HUDEP-2 (cell line): ENCODE measurements around the gene CHI3L2.

Experiments used
- DNase-seq, 76 experiments: peaks; one replicate each; lab custom pipeline; 2025; ENCODE audit not compliant: unreplicated experiment in 76 of 76; lab: John Stamatoyannopoulos, UW

CHI3L2 gene

DNA sequence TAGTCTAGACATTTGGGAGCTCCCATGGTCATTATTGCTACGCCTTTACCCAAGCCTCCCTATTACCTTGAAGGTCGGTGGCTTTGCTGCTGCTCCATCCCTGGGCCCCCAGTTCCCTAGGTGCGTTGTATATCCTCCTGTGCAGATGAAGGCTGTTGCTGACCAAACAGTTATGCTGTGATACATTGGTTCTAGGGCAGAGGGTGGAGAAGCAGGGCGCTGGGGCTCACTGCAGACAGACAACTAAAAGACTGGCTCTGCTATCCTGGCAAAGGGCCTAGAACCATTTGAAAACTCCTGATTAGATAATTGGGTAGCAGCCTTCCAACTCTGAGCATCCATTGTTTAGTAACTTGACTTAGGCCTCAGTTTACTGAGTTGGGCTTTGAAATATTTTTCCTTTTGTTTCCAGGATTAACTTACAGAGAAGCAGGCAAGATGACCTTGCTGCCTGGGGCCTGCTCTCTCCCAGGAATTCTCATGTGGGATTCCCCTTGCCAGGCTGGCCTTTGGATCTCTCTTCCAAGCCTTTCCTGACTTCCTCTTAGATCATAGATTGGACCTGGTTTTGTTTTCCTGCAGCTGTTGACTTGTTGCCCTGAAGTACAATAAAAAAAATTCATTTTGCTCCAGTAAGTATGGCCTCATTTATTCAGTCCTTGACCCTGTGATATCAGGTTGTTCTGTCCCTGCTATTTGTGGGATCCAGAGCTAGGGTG, 15.5 kb downstream of the CHI3L2 start:
- DNase-seq: no peak

DNA sequence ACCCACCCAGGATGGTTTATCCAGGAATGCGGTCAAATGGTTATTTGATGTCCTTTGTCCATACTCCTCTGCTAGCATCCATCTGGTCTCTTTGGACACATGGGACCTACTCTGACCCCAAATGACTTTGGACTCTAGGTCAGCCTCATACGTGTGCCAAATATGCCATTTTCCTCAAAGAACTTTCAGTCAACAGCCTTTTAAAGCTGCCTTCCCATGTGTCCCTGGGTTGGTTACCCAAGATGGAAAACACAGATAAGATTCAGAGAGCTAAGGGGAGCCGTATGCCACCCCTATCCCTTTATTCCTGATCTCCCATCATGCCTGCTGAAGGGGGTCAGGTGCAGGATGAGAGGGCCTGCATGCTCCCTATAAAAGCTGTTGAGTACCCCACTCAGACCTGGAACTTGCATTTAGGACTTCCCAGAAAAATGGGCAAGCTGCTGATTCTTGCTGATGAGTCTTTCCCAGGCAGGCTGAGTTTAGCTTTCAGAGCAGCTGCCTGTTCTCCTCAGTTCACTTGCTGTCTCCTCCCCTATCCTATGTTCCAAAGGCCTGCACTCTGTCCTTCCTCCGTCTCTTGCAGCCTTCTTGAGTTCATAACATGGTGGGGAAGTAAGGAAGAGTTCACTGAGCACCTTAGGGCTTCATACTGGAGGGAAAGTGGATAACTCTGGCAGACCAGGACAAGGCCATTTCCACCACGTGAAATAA, 19.8 kb downstream of the CHI3L2 start:
- no peak for DNase-seq

DNA sequence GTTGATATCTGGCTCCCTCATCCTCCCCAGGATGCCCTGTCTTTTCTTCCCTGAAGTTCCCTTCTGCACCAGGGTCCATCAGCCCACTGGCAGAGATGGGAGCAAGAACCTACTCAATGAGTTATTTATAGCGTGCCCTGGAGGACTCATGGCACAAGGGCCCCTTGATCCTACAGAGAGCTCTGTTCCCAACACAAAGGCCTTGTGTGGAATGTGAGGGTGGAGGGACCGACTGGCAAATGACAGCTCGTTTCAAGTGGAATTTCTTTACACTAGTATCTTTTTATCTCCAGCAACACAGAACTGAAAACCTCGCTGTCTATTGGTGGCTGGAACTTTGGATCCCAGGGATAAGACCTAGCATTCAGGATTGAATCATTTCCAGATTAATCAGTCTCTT, 22.4 kb downstream of the CHI3L2 start:
- no peak for DNase-seq

DNA sequence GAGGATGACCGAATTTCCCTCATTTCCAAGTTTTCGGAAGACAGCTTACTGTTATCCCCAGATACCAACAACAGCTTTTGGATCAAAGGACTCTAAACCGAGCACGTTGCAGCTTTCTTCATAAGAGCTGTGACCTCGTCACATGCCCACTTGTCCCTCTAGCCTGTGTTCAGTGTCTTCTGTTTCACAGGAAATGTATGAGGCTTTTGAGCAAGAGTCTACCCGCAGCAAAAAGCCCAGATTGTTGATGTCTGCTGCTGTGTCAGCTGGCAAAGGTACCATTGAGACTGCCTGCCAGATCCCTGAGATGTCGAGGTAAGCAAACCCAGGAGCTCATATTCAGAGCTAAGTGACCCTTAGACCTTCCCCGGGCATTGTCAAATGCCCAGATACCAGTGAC, 24.1 kb downstream of the CHI3L2 start:
- DNase-seq: no peak

DNA sequence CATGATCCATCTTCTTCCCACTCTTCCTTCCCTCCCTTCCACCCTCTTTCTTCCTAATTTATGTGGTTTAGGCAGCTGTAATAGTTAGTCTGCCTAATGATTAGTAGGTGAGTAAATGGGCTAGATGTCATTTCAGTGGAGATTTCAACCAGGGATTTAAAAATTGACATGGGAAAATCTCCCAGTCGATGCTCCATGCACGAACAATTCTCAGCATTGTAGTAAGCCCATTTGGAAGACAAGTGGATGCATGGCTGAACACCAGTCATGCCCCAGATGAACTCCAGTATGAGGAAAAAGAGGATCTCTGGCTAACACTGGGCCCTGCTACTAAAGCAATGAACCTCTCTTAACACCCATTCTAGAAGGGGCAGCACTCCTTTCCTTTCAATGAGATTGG, 25.3 kb downstream of the CHI3L2 start:
- DNase-seq: no peak

DNA sequence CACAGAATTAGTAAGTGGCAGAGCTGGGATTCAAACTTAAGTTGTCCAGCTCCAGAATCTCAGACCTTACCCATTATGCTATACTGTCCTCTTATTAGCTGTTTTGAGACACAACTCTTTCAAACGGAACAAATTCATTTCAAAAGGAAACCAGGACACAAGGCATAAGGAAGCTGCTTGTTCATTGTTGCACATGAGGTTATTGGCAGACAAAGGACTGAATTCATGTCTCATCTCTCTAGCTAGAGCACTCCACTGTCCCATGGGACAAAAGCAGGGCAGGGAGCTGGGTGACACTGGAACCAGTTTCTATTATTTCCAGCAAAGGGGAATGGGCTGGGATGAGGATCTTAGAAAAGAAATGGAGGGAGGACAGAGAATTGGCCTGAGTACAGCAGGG, 26.4 kb downstream of the CHI3L2 start:
- no peak for DNase-seq

DNA sequence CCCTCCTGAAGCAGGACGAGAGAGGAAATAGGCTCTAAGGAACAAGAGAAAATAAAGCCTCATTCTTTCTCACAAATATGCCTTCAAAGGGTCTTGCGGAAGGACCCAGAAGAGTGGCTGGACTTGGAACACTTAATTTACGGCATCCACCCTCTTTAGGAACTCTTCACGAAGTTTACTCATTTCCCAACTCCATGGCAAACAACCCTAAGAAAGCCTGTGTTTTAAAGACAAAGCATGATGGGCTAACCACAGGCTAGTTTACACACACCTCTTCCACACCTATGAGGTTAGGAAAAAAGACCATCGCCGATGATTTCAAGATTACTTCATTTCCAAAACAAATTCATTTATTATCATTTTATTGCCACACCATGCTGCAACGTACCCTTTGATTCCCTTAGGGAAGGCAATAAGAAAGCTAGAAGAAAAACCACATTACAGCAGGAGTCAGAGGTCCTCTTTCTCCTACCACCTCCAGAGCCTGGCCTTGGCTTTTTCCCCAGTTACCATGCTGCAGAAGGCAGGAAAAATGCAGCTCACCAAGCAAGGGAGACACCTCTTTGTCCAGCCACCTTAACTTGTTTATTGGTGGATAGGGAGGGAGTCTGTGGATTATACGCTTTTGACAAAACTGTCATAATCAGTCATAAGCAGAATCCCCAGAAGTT, 29.6 kb downstream of the CHI3L2 start:
- no peak for DNase-seq

DNA sequence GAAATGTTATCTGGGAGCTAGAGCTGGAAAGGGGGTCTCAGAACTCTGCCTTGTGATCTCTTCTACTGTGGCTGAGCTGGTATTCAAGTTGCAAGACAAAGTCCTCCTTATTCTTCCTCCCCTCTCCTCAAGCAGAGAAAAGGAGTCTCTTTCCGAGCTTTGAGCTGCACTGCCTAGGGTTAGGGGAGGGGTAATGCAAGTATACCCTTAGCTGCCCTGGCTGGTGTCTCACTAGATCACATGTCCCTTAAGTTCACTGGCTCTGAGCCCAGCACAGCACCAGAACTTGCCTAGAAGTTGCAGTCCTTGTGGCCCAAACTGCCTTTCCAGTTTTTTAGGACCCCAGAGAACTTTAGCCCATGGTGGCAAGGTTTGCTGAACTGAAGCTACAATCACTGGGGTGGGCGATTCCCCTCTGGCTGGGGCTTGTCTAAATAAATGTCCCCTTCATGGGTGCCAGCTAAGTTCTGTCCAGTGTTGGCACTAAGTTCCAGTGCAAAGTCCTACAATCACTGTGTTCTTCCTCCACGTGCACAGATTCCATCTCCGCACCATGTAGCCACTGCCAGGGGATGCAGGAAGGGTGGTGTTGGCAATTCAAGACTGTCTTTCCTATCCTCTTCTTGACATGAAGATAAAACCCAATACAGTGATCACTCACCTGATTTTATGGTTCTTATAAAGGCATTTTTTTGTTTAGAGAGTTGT, 40.4 kb downstream of the CHI3L2 start:
- DNase-seq: no peak

DNA sequence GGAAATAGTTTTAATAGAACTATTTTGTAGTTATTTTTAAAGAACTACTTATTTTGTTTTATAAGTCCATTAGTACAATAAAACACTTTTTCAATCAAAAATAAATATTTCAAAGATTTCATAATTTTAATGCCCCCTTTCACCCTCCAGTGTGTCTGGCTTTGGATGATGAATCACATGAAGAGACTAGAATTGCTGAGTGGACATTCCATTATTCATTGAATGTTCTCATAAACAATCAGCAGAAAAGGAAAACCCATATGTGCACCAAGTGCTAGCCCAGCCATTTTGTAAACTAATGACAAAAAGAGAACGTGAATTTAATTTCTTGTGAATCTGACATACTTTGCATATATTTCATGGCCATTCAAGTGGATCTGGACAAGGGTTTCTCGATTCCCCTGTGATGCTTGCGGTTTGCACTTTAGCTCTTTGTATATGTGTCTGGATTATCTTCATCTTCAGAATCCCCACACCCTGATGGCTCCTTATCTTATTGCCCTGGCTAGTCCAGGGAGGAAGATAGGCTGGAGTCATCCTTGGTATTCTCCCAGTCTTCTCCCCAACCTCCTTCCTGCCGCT, 42.4 kb downstream of the CHI3L2 start:
- no peak for DNase-seq

DNA sequence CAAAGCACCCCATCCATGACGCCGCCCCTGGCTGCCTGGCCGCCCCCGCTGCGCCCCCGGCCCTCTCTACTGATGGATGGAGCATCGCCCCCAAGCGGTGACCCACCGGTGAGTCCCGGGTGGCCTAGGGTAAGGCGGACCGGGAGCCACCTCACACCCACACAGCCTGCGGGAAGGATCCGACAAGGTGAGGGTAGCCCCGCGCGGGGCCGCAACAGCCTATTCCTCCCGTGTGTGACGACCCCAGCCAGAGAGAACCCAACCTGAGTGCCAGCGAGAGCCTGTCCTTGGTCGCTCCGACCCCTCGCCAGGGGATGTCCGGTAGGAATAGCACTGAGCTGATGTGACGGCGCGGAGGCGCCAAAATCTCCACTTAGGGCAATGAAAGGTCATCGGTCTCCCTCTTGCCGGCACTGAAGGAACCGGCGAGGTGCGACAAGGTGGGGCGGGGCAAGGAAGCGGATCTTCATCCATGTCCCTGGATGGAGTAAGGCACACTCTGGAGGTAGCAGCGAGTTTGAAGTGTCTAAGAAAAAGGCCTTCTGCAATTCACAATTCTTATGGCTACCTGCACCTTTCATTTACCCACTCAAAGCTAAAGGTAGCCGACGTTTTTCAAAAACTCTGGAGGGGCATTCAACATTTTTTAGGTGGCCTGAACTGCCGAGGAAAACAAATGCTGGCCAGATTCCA, 43.4 kb downstream of the CHI3L2 start:
- DNase-seq: no peak

DNA sequence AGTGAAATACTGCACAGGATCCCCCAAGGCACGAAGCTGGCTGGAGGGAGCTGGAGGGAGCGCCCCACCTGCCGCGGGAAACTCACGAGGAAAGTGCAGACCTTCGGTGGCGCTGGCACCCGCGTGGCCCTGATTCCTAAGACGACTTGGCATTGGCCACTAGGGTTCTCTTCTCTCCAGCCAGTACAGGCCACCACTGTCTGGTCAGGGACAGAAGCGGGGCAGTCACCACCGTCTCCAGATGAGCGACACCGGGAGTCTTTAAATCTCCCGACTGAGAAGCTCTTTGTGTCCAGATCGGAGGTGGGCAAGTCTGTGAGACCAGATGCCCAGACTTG, 43.9 kb downstream of the CHI3L2 start:
- DNase-seq: no peak

DNA sequence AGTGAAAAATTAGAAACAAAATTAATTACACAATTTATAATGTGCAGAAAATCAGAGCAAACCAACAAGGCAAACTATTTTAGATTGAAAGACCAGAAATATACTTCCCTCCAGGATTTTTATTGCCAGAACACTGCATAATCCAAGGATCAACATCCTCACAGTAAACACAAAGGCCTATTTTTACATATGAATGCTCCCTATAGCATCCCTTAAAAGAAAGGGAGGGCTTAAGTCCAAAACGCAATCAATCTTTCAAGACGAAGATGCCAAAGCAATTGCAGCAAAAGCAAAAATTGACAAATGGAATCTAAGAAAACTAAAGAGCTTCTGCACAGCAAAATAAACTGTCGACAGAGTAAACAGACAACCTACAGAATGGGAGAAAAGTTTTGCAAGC, 44.6 kb downstream of the CHI3L2 start:
- DNase-seq: no peak

DNA sequence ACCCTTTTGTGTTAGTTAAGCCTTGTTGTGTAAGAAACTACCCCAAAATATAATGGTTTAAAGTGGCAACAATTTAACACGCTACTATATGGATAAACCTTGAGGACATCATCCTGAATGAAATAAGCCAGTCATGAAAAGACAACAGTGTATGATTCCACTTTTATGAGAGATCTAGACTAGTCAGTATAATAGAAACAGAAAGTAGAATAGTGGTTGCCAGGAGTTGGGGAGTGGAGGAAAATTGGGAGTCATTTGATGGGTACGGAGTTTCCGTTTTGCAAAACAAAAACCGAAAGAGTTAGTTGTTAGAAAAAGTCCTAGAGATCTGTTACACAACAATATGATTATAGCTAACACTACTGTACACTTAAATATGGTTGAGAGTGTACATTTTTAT, 47.1 kb downstream of the CHI3L2 start:
- DNase-seq: no peak

DNA sequence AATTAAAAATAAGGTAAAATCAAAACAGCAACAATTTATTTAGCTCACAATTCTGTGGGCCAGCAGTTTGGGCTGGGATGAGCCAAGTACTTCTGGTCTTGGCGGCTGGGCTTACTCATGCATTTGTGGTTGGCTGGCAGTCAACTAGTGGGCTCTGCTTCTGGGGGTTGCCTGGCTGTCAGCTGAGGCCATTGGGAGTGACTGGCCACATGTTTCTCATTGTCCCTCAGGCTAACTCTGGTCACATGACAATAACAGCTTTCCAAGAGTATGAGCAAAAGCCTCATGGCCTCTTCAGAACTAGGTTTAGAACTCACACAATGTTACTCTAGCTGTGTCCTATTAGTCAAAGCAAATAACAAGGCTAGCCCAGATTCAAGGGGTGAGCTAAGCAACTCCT, 47.6 kb downstream of the CHI3L2 start:
- DNase-seq: peak in 9 of 76 experiments; percentile 1 to 57 (median 45)

DNA sequence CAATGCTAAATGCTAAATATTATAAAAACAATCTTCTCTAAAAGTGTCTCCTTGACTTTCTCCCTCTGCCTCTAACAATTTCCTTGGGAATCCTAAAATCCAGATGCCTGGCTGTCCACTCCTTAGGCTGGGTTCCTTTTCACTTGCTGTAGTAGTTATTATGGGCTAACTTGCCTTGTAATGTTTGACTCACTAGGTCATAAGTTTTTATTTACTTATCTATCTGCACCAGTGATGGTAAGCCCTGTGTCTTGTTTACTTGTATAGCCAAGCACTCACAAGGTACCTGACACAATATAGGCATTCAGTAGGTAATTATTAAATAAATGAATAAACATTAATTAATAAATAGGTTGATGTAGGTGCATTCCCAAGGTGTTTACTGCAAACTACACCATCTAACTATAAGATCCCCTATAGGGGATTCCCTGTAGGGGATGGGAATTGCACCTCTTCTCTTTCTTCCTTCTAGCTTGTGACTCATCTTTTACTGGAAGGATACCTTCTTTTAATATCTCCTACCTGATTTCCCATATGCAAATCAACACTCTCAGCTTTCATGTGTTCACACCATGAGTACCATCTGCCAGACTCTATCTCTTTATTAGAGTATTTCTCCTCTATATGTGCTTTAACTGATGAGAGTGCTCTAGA, 48.4 kb downstream of the CHI3L2 start:
- DNase-seq: no peak

DNA sequence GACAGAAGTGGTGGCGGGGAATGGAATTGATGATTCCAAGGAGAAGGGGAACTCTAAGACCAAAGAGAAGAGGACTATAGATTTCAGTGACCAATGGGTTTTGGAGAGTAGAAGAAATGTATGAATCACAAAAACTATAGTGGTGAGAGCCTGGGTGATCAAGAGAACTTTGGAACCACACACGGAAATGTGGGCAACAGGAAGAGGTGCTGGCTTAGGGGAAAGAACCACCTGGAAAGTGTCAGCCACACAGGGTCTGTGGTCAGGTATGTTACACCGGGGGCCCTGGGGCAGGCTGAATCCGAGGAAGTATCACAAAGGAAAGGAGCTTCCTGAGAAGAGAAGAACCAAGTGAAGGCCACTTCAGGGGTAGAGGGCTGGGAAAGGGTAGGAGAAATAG, 51.6 kb downstream of the CHI3L2 start:
- no peak for DNase-seq

DNA sequence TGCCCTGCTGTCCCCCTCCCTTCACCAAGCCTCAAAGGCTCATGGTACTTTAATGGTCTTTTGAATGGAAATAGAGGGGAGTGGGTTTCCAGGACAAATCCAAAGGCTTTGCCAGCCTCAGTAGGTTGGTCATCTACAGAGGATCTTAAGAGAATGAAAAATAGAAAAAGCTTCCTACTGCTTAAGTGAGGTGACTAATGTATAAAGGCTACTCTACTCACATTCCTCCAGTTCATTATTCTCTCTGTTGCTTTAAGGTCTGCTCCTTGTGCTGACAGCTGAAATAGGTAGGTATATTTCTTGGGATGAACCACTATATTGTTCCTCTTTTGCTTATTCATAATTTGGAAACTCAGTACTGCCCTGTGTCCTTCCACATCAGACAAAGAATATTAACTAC, 52.8 kb downstream of the CHI3L2 start:
- DNase-seq: no peak

DNA sequence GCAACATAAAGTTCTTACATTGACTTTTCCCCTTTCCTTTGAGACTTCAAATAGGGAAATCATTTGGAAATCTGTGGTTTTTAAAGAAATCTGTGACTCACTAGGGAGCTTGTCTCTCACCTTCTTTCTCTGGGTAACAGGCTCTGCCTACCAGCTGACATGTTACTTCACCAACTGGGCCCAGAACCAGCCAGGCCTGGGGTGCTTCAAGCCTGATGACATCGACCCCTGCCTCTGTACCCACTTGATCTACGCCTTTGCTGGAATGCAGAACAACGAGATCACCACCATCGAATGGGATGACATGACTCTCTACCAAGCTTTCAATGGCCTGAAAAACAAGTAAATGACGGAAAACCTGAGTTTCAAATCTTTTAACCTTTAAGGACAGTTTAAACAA, 53.9 kb downstream of the CHI3L2 start:
- no peak for DNase-seq

DNA sequence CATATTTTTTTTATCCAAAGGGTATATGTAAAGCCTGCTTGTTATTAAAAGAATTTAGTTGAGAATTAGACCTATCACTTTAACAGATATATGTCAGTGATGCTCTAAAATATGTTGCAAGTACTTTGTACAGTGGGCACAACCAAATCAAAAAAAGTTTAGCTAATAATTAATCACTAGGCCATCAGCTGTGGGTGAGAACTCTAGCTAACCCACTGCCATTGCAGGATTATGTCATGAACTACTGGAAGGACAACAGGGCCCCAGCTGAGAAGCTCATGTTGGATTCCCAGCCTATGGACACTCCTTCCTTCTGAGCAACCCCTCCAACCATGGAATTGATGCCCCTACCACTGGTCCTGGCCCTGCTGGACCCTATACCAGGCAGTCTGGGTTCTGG, 56.3 kb downstream of the CHI3L2 start:
- no peak for DNase-seq

DNA sequence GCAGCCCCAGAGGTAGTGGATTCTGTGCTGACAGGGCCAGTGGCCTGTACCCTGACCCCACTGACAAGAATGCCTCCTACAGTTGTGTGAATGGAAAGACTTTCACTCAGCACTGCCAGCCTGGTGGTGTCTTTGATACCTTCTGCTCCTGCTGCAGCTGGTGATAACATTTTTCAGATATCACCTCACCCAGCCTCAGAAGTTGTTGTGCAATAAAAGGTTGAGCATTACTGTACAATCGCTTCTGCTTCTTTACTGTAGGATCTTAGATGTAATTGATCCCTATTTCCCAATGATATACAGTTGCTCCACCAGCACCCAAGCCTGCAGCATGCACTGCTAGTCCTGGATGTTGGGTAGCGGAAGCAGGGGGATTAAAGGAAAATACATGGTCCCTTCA, 58.4 kb downstream of the CHI3L2 start:
- DNase-seq: no peak
